LNCaP clone FGC (cell line): Measurements from ENCODE around the gene SMYD3.

ENCODE experiments used
- DNase-seq: peaks from one replicate; pipeline ENCODE4 v3.0.0-alpha.2; 2011; ENCODE audit warnings: low read depth
- H3K4me3 ChIP-seq: 2 replicates; pipeline ENCODE4 v1.5.1; 2011; ENCODE audit warnings: mild to moderate bottlenecking, low read depth, low read length, control low read depth
- TF ChIP-seq, protein P1 (sequence below): IDR thresholded peaks from 2 replicates; pipeline ENCODE4 v1.5.1; 2012; ENCODE audit warnings: mild to moderate bottlenecking; ENCODE audit not compliant: control insufficient read depth, insufficient read depth; ENCODE audit errors: extremely low read depth

The SMYD3 gene

DNA sequence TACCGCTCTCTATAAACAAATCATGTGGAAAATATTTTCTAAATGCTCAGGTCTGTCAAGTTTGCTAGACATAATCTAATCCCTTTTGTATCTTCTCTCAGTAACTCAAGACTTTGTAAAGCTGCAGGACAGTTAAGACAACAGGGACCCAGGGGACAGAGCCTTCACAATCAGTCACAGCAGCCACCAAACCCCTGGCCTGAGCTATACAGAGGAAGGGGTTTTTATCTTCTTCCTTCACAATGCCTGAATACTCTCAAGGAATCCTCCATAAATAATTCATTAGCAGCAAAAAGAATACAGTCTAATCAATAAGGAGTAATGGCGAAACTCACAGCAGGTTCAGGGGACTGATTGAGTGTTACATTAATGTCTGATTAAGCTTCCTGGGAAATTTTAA lies 368.3 kb downstream of the SMYD3 start:
- H3K4me3 ChIP-seq = no peak overlapping the region
- TF ChIP-seq, protein P1, sequence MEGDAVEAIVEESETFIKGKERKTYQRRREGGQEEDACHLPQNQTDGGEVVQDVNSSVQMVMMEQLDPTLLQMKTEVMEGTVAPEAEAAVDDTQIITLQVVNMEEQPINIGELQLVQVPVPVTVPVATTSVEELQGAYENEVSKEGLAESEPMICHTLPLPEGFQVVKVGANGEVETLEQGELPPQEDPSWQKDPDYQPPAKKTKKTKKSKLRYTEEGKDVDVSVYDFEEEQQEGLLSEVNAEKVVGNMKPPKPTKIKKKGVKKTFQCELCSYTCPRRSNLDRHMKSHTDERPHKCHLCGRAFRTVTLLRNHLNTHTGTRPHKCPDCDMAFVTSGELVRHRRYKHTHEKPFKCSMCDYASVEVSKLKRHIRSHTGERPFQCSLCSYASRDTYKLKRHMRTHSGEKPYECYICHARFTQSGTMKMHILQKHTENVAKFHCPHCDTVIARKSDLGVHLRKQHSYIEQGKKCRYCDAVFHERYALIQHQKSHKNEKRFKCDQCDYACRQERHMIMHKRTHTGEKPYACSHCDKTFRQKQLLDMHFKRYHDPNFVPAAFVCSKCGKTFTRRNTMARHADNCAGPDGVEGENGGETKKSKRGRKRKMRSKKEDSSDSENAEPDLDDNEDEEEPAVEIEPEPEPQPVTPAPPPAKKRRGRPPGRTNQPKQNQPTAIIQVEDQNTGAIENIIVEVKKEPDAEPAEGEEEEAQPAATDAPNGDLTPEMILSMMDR = no peak
- no peak for DNase-seq

DNA sequence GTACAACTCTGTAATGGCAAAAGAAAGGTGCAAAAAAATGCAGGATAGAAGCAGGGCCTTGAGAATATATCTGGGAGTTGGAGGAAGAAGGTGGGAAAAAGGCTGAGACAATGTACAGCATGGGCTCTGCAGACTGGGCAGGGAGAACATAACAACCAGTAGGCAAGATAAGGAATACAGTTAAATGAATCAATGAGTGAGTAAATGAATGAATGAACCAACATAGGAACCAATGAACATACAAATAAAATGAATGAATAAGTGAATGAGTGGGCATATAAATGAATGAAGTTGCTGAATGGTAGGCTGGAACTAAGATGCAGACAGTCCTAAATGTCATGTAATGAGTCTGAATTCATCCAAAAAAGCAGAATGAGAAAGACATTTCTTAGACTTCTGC lies 370.6 kb downstream of the SMYD3 start:
- TF ChIP-seq, protein P1 = no peak
- no peak overlapping the region for H3K4me3 ChIP-seq
- no peak for DNase-seq

DNA sequence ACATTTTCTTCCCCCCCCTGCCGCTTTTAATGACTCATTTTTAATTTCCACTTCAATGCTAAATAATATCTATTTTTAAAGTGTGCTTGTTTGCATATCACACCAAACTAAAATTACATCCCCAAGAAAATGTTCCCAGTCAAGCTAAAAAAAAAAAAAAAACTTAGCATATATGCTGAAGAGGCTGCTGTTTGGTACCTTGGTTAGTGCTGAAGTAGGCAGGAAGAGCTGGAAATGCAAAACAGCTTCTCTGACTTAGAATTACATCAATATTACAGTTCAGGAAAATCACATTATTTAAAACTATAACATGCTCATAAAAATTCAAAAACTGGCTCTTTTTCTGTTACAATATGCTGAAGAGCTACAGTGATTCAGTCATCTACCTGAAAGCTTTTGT lies 372.3 kb downstream of the SMYD3 start:
- no peak for DNase-seq
- H3K4me3 ChIP-seq = no peak overlapping the region
- TF ChIP-seq, protein P1 = no peak

DNA sequence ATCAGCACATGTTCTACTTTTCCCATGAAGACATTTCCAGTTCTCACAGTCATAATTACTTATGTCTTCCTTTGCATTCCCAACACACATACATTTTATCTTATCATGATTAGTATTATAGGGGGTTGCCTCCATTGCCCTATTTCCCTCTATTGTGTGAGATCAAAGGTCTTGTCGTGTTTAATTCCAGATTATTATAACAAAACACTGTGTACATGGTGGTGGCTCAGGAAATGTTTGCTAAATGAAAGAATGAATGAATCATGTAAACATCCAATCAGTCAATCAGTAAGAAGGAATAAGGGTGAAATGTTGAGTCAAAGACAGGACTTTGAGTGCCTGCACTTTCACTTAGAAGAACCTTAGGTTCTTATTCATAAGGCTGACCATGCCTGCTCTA lies 376.0 kb downstream of the SMYD3 start:
- no peak overlapping the region for H3K4me3 ChIP-seq
- TF ChIP-seq, protein P1 = no peak
- no peak for DNase-seq

DNA sequence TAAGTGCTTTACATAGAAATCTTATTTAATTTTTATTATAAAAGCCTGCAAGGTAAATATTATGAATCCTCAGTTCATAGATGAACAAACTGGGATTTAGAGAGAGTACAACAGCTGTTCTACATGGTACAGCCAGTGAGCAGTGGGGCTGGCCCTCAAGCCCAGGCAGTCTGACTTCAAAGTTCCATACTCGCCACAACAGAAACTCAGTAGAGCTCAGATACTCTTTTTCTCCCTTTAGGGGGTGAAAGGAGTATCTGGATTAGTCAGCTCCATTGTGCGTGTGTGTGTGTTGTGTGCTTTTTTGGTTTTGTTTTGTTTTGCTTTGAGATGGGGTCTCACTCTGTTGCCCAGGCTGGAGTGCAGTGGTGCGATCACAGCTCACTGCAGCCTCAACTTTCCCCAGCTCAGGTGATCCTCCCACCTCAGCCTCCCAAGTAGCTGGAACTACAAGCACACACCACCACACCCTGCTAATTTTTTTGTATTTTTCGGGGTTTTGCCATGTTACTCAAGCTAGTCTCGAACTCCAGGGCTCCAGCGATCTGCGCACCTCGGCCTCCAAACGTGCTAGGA lies 378.5 kb downstream of the SMYD3 start:
- H3K4me3 ChIP-seq = no peak overlapping the region
- TF ChIP-seq, protein P1 = no peak
- DNase-seq = no peak

DNA sequence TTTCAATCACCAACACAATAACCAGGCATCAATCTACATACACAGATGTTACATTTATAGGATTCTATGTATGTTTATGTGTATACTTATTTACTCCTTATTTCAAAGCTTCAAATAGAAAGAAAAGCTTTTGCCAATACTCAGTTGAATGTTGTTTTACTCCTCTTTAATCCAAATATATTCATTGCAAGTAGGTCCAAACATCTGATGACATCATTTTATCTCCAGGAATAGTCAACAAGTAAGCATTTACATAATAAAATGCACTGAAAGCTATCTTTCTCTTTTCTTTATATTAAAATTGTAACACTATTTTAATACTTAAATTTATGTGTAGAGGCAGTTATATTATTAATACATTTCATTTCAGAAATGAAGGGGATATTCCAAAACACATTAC lies 380.5 kb downstream of the SMYD3 start:
- TF ChIP-seq, protein P1 = no peak
- DNase-seq = no peak
- H3K4me3 ChIP-seq = no peak overlapping the region

DNA sequence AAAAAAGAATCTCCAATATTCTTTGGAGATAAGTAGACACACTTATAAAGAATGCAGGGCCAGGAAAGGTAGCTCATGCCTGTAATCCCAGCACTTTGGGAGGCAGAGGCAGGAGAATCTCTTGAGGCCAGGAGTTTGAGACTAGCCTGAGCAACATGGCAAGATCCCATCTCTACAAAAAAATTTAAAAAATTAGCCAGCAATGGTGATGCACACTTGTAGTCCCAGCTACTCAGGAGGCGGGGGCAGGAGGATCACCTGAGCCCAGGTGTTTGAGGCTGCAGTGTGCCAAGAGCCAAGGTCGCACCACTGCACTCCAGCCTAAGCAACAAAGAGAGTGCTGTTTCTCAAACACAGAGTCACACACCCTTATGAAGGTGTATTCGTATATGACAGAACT lies 385.0 kb downstream of the SMYD3 start:
- TF ChIP-seq, protein P1 = no peak
- H3K4me3 ChIP-seq = no peak overlapping the region
- no peak for DNase-seq
